ENCODE data around the gene EML4.

EML4 gene

GRCh38 chr2:42223067-42223854, 54.1 kb downstream of the EML4 start:
- H3K36me3 ChIP-seq (ENCODE audit: control insufficient read depth in 4 of 4, insufficient read depth in 4 of 4, low read length in 3 of 4): peaks cover 0 to 2% (median 0%) of the 10 kb centered on the region in 4 experiments
- H3K27ac ChIP-seq (ENCODE audit: insufficient read depth in 1 of 2, low read depth in 1 of 2, low read length in 2 of 2, poor library complexity in 1 of 2, severe bottlenecking in 2 of 2): no peak overlapping the region
- 100% methylated on average over 1 of the region's 4 CpGs for WGBS (ENCODE audit: insufficient coverage)

DNA sequence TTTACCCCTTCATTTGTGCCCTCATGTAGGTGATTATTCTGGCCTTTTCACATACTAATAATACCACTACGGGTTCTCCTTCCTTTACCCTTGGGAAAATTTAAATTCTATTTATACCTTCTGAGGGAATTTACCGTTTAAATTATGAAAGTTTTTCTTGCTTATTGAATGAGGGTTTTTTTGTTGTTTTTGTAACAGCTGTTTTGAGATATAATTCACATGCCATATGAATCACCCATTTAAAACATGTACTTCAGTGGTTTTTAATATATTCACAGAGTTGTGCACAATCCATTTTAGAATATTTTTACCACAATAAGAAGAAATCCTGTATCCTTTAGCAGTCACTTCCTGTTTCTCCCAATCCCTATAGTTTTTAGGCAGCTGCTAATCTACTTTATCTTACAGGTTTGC, 54.7 kb downstream of the EML4 start:
- peaks cover 0 to 2% (median 0%) of the 10 kb centered on the region in 4 experiments for H3K36me3 ChIP-seq (ENCODE audit: control insufficient read depth in 4 of 4, insufficient read depth in 4 of 4, low read length in 3 of 4)
- no CpG with 5 or more reads among the region's 2 CpGs for WGBS (ENCODE audit: insufficient coverage)
- no peak overlapping the region for H3K4me3 ChIP-seq (ENCODE audit: control insufficient read depth in 1 of 7, extremely low read depth in 1 of 7, insufficient read depth in 4 of 7, low read depth in 2 of 7, low read length in 6 of 7)
- H3K9me3 ChIP-seq (ENCODE audit: control extremely low read depth in 1 of 5, control insufficient read depth in 4 of 5, insufficient read depth in 2 of 5, low read depth in 1 of 5, low read length in 4 of 5): no peaks in the 10 kb centered on the region
- H3K27me3 ChIP-seq (replicated peaks in 2 of 5; ENCODE audit: control insufficient read depth in 4 of 5, insufficient read depth in 5 of 5, low read length in 4 of 5): no peaks in the 10 kb centered on the region
- DNase-seq: no peak
- H3K4me1 ChIP-seq (ENCODE audit: control extremely low read depth in 1 of 4, control insufficient read depth in 4 of 4, insufficient read depth in 4 of 4, low read length in 3 of 4): peaks cover 0 to 9% (median 2%) of the 10 kb centered on the region in 4 experiments
- no peak overlapping the region for H3K27ac ChIP-seq (ENCODE audit: insufficient read depth in 1 of 2, low read depth in 1 of 2, low read length in 2 of 2, poor library complexity in 1 of 2, severe bottlenecking in 2 of 2)
- POLR2A ChIA-PET: no interaction called here
- CTCF ChIA-PET: no interaction called here

More at GRCh38 chr2:42223067-42223854, 54.1 kb downstream of the EML4 start:
- ChIA-PET CTCF (no interaction called here), POLR2A (no interaction called here)
- Histone ChIP-seq H3K27me3 (replicated peaks in 2 of 5; ENCODE audit: control insufficient read depth in 4 of 5, insufficient read depth in 5 of 5, low read length in 4 of 5) (no peaks in the 10 kb centered on the region), H3K4me1 (ENCODE audit: control extremely low read depth in 1 of 4, control insufficient read depth in 4 of 4, insufficient read depth in 4 of 4, low read length in 3 of 4) (peaks cover 0 to 9% (median 2%) of the 10 kb centered on the region in 4 experiments), H3K4me3 (ENCODE audit: control insufficient read depth in 1 of 7, extremely low read depth in 1 of 7, insufficient read depth in 4 of 7, low read depth in 2 of 7, low read length in 6 of 7) (no peak overlapping the region), H3K9me3 (ENCODE audit: control extremely low read depth in 1 of 5, control insufficient read depth in 4 of 5, insufficient read depth in 2 of 5, low read depth in 1 of 5, low read length in 4 of 5) (no peaks in the 10 kb centered on the region)
- no peak for DNase-seq

- Histone ChIP-seq H3K27ac (ENCODE audit: insufficient read depth in 1 of 2, low read depth in 1 of 2, low read length in 2 of 2, poor library complexity in 1 of 2, severe bottlenecking in 2 of 2) (no peak overlapping the region), H3K4me1 (ENCODE audit: control extremely low read depth in 1 of 4, control insufficient read depth in 4 of 4, insufficient read depth in 4 of 4, low read length in 3 of 4) (peaks cover 0 to 9% (median 2%) of the 10 kb centered on the region in 4 experiments), H3K9me3 (ENCODE audit: control extremely low read depth in 1 of 5, control insufficient read depth in 4 of 5, insufficient read depth in 2 of 5, low read depth in 1 of 5, low read length in 4 of 5) (no peaks in the 10 kb centered on the region), H3K36me3 (ENCODE audit: control insufficient read depth in 4 of 4, insufficient read depth in 4 of 4, low read length in 3 of 4) (peaks cover 0 to 2% (median 0%) of the 10 kb centered on the region in 4 experiments), H3K4me3 (ENCODE audit: control insufficient read depth in 1 of 7, extremely low read depth in 1 of 7, insufficient read depth in 4 of 7, low read depth in 2 of 7, low read length in 6 of 7) (no peak overlapping the region), H3K27me3 (replicated peaks in 2 of 5; ENCODE audit: control insufficient read depth in 4 of 5, insufficient read depth in 5 of 5, low read length in 4 of 5) (no peaks in the 10 kb centered on the region)
- CTCF ChIA-PET: no interaction called here
- POLR2A ChIA-PET: no interaction called here
- no peak for DNase-seq
- WGBS (ENCODE audit: insufficient coverage): no CpG with 5 or more reads among the region's 4 CpGs
These were observed 55.4 kb downstream of the EML4 start for GRCh38 chr2:42224422-42225067.

GRCh38 chr2:42225573-42225972, 56.4 kb downstream of the EML4 start:
- Histone ChIP-seq H3K27me3 (replicated peaks in 2 of 5; ENCODE audit: control insufficient read depth in 4 of 5, insufficient read depth in 5 of 5, low read length in 4 of 5) (no peaks in the 10 kb centered on the region), H3K4me3 (ENCODE audit: control insufficient read depth in 1 of 7, extremely low read depth in 1 of 7, insufficient read depth in 4 of 7, low read depth in 2 of 7, low read length in 6 of 7) (no peak overlapping the region), H3K4me1 (ENCODE audit: control extremely low read depth in 1 of 4, control insufficient read depth in 4 of 4, insufficient read depth in 4 of 4, low read length in 3 of 4) (peaks cover 0 to 9% (median 2%) of the 10 kb centered on the region in 4 experiments), H3K9me3 (ENCODE audit: control extremely low read depth in 1 of 5, control insufficient read depth in 4 of 5, insufficient read depth in 2 of 5, low read depth in 1 of 5, low read length in 4 of 5) (no peaks in the 10 kb centered on the region), H3K36me3 (ENCODE audit: control insufficient read depth in 4 of 4, insufficient read depth in 4 of 4, low read length in 3 of 4) (peaks cover 0 to 2% (median 0%) of the 10 kb centered on the region in 4 experiments), H3K27ac (ENCODE audit: insufficient read depth in 1 of 2, low read depth in 1 of 2, low read length in 2 of 2, poor library complexity in 1 of 2, severe bottlenecking in 2 of 2) (no peak overlapping the region)
- no CpG with 5 or more reads among the region's 1 CpG for WGBS (ENCODE audit: insufficient coverage)
- ChIA-PET CTCF (no interaction called here), POLR2A (no interaction called here)
- no peak for DNase-seq

- Histone ChIP-seq H3K27me3 (replicated peaks in 2 of 5; ENCODE audit: control insufficient read depth in 4 of 5, insufficient read depth in 5 of 5, low read length in 4 of 5) (no peaks in the 10 kb centered on the region), H3K4me3 (ENCODE audit: control insufficient read depth in 1 of 7, extremely low read depth in 1 of 7, insufficient read depth in 4 of 7, low read depth in 2 of 7, low read length in 6 of 7) (no peak overlapping the region), H3K4me1 (ENCODE audit: control extremely low read depth in 1 of 4, control insufficient read depth in 4 of 4, insufficient read depth in 4 of 4, low read length in 3 of 4) (peaks cover 0 to 9% (median 2%) of the 10 kb centered on the region in 4 experiments), H3K9me3 (ENCODE audit: control extremely low read depth in 1 of 5, control insufficient read depth in 4 of 5, insufficient read depth in 2 of 5, low read depth in 1 of 5, low read length in 4 of 5) (no peaks in the 10 kb centered on the region), H3K36me3 (ENCODE audit: control insufficient read depth in 4 of 4, insufficient read depth in 4 of 4, low read length in 3 of 4) (no peaks in the 10 kb centered on the region), H3K27ac (ENCODE audit: insufficient read depth in 1 of 2, low read depth in 1 of 2, low read length in 2 of 2, poor library complexity in 1 of 2, severe bottlenecking in 2 of 2) (no peak overlapping the region)
- CTCF ChIA-PET: interaction anchor here (1.1 to 2.2 kb wide), 3 partner anchors 11 to 12 kb away, joined by 3 to 8 read pairs (median 5); no protein-coding TSS in a partner anchor
- POLR2A ChIA-PET: no interaction called here
- WGBS (ENCODE audit: insufficient coverage): no CpG with 5 or more reads among the region's 2 CpGs
- no peak for DNase-seq
These were observed 58.3 kb downstream of the EML4 start for GRCh38 chr2:42227491-42227890.

GRCh38 chr2:42228101-42228500, 58.9 kb downstream of the EML4 start:
- Histone ChIP-seq H3K27me3 (replicated peaks in 2 of 5; ENCODE audit: control insufficient read depth in 4 of 5, insufficient read depth in 5 of 5, low read length in 4 of 5) (no peaks in the 10 kb centered on the region), H3K27ac (ENCODE audit: insufficient read depth in 1 of 2, low read depth in 1 of 2, low read length in 2 of 2, poor library complexity in 1 of 2, severe bottlenecking in 2 of 2) (no peak overlapping the region), H3K4me3 (ENCODE audit: control insufficient read depth in 1 of 7, extremely low read depth in 1 of 7, insufficient read depth in 4 of 7, low read depth in 2 of 7, low read length in 6 of 7) (no peak overlapping the region), H3K36me3 (ENCODE audit: control insufficient read depth in 4 of 4, insufficient read depth in 4 of 4, low read length in 3 of 4) (no peaks in the 10 kb centered on the region), H3K4me1 (ENCODE audit: control extremely low read depth in 1 of 4, control insufficient read depth in 4 of 4, insufficient read depth in 4 of 4, low read length in 3 of 4) (peaks cover 0 to 9% (median 2%) of the 10 kb centered on the region in 4 experiments), H3K9me3 (ENCODE audit: control extremely low read depth in 1 of 5, control insufficient read depth in 4 of 5, insufficient read depth in 2 of 5, low read depth in 1 of 5, low read length in 4 of 5) (no peaks in the 10 kb centered on the region)
- ChIA-PET POLR2A (no interaction called here), CTCF (interaction anchor here (0.9 to 2.7 kb wide), 4 partner anchors 11 to 14 kb away, joined by 3 to 8 read pairs (median 6); no protein-coding TSS in a partner anchor)
- no peak for DNase-seq
- no CpG with 5 or more reads among the region's 1 CpG for WGBS (ENCODE audit: insufficient coverage)

GRCh38 chr2:42229949-42230348, 60.8 kb downstream of the EML4 start:
- H3K36me3 ChIP-seq (ENCODE audit: control insufficient read depth in 4 of 4, insufficient read depth in 4 of 4, low read length in 3 of 4): no peaks in the 10 kb centered on the region
- H3K4me1 ChIP-seq (ENCODE audit: control extremely low read depth in 1 of 4, control insufficient read depth in 4 of 4, insufficient read depth in 4 of 4, low read length in 3 of 4): no peaks in the 10 kb centered on the region
- CTCF ChIA-PET: interaction anchor here (0.7 to 2.7 kb wide), 4 partner anchors 9 to 15 kb away, joined by 3 to 8 read pairs (median 6); no protein-coding TSS in a partner anchor
- DNase-seq: no peak
- POLR2A ChIA-PET: no interaction called here
- H3K4me3 ChIP-seq (ENCODE audit: control insufficient read depth in 1 of 7, extremely low read depth in 1 of 7, insufficient read depth in 4 of 7, low read depth in 2 of 7, low read length in 6 of 7): no peak overlapping the region
- no peaks in the 10 kb centered on the region for H3K9me3 ChIP-seq (ENCODE audit: control extremely low read depth in 1 of 5, control insufficient read depth in 4 of 5, insufficient read depth in 2 of 5, low read depth in 1 of 5, low read length in 4 of 5)
- no peak overlapping the region for H3K27ac ChIP-seq (ENCODE audit: insufficient read depth in 1 of 2, low read depth in 1 of 2, low read length in 2 of 2, poor library complexity in 1 of 2, severe bottlenecking in 2 of 2)
- no peaks in the 10 kb centered on the region for H3K27me3 ChIP-seq (replicated peaks in 2 of 5; ENCODE audit: control insufficient read depth in 4 of 5, insufficient read depth in 5 of 5, low read length in 4 of 5)
- 90% methylated on average over 2 of the region's 2 CpGs for WGBS (ENCODE audit: insufficient coverage)
